ENCODE data around the gene NLRC5.
A peak's percentile ranks its signal among the peaks of the same experiment; 100 is the strongest.

The NLRC5 gene

GRCh38 chr16:56988948-56989945 is at the start of gene NLRC5:
Gene NLRC5 (plus strand): TSS chr16:56989557. CDS start chr16:57020713, 31,156 bp downstream.
- peak; percentile 45 for DNase-seq

- DNase-seq: peak; percentile 57
Measured at GRCh38 chr16:56939801-56940200, 49.6 kb upstream of the NLRC5 start.

GRCh38 chr16:56941092-56941491 is 48.3 kb upstream of the NLRC5 start:
- no peak for DNase-seq

- DNase-seq: no peak
Measured at GRCh38 chr16:56941856-56942331, 47.5 kb upstream of the NLRC5 start.

- no peak for DNase-seq
Measured at GRCh38 chr16:56943761-56944375, 45.5 kb upstream of the NLRC5 start.

GRCh38 chr16:56944954-56945839 is 44.2 kb upstream of the NLRC5 start:
- no peak for DNase-seq

GRCh38 chr16:56945847-56946527 is 43.4 kb upstream of the NLRC5 start:
- no peak for DNase-seq

- no peak for DNase-seq
Measured at GRCh38 chr16:56946767-56947603, 42.4 kb upstream of the NLRC5 start.

- no peak for DNase-seq
Measured at GRCh38 chr16:56947604-56947995, 41.8 kb upstream of the NLRC5 start.

GRCh38 chr16:56948234-56948633 is 41.1 kb upstream of the NLRC5 start:
- no peak for DNase-seq

- no peak for DNase-seq
Measured at GRCh38 chr16:56950051-56950450, 39.3 kb upstream of the NLRC5 start.

- no peak for DNase-seq
Measured at GRCh38 chr16:56950455-56950854, 38.9 kb upstream of the NLRC5 start.

GRCh38 chr16:56950881-56951771 is 38.2 kb upstream of the NLRC5 start:
- DNase-seq: peak; percentile 18

- DNase-seq: no peak
Measured at GRCh38 chr16:56953006-56953405, 36.4 kb upstream of the NLRC5 start.

- DNase-seq: no peak
Measured at GRCh38 chr16:56956076-56956475, 33.3 kb upstream of the NLRC5 start.

- no peak for DNase-seq
Measured at GRCh38 chr16:56956756-56957155, 32.6 kb upstream of the NLRC5 start.

- DNase-seq: no peak
Measured at GRCh38 chr16:56960681-56961281, 28.6 kb upstream of the NLRC5 start.

GRCh38 chr16:56961386-56961785 is 28.0 kb upstream of the NLRC5 start:
- DNase-seq: no peak

GRCh38 chr16:56961851-56962281 is 27.5 kb upstream of the NLRC5 start, which contains the start of gene CETP:
Gene CETP (plus strand): TSS chr16:56961950. CDS start chr16:56961980, 30 bp downstream.
- no peak for DNase-seq

All from NCI-H510A (cell line).